AG08395 (cell line): Measurements from ENCODE around the gene HPCAL1.

Source experiments
- DNase-seq: peaks from one replicate; pipeline ENCODE4 v3.0.0; 2012; ENCODE audit warnings: mixed read lengths, low spot score

Gene HPCAL1

GRCh38 chr2:10324095-10324832 lies 21.6 kb downstream of the HPCAL1 start:
- no peak for DNase-seq

GRCh38 chr2:10325278-10326145 lies 22.8 kb downstream of the HPCAL1 start:
- no peak for DNase-seq

GRCh38 chr2:10326151-10326616 lies 23.5 kb downstream of the HPCAL1 start:
- no peak for DNase-seq

GRCh38 chr2:10326707-10327594 lies 24.2 kb downstream of the HPCAL1 start:
- DNase-seq, result no peak

GRCh38 chr2:10327896-10328669 lies 25.4 kb downstream of the HPCAL1 start:
- DNase-seq, result no peak

GRCh38 chr2:10328670-10329579 lies 26.2 kb downstream of the HPCAL1 start:
- DNase-seq, result no peak

GRCh38 chr2:10329580-10329879 lies 26.8 kb downstream of the HPCAL1 start:
- DNase-seq, result no peak

- DNase-seq, result peak; percentile 36
These were observed 27.4 kb downstream of the HPCAL1 start for GRCh38 chr2:10329880-10330699.

- no peak for DNase-seq
These were observed 28.0 kb downstream of the HPCAL1 start for GRCh38 chr2:10330700-10331026.

- DNase-seq, result no peak
These were observed 28.5 kb downstream of the HPCAL1 start for GRCh38 chr2:10331027-10331701.

GRCh38 chr2:10331702-10332401 lies 29.1 kb downstream of the HPCAL1 start:
- DNase-seq, result no peak

- DNase-seq, result no peak
These were observed 29.9 kb downstream of the HPCAL1 start for GRCh38 chr2:10332402-10333246.

GRCh38 chr2:10333247-10333613 lies 30.5 kb downstream of the HPCAL1 start:
- DNase-seq, result no peak

GRCh38 chr2:10333966-10334365 lies 31.3 kb downstream of the HPCAL1 start:
- no peak for DNase-seq

GRCh38 chr2:10335046-10335840 lies 32.5 kb downstream of the HPCAL1 start:
- DNase-seq, result no peak

- no peak for DNase-seq
These were observed 33.6 kb downstream of the HPCAL1 start for GRCh38 chr2:10336283-10336682.
